Measurements from ENCODE around the gene DMAC2L.

GRCh38 chr14:50342221-50343078, 30.3 kb downstream of the DMAC2L start:
- no peak for TF ChIP-seq CTCF (conservative IDR thresholded peaks at IDR 0.05; ENCODE audit: low read length)
- no peak for TF ChIP-seq EZH2phosphoT487 (IDR thresholded peaks at IDR 0.05; ENCODE audit: borderline replicate concordance, low read depth, low read length)
